Measurements from ENCODE around the gene OOEP.
"Not testable (repeated sequence)": the region's sequence is repeated elsewhere in the genome, so short reads cannot be mapped to it uniquely, and the experiment has no call there.

Gene OOEP

GRCh38 chr6:73369563-73369962 lies at the start of gene OOEP:
Gene OOEP (minus strand): TSS chr6:73369897. CDS start chr6:73369792, 105 bp downstream.
- no peak for DNase-seq (ENCODE audit: low read depth in 2 of 2)

- DNase-seq (ENCODE audit: low read depth in 2 of 2) = no peak
Observed at GRCh38 chr6:73418081-73418741, 48.5 kb upstream of the OOEP start.

DNA sequence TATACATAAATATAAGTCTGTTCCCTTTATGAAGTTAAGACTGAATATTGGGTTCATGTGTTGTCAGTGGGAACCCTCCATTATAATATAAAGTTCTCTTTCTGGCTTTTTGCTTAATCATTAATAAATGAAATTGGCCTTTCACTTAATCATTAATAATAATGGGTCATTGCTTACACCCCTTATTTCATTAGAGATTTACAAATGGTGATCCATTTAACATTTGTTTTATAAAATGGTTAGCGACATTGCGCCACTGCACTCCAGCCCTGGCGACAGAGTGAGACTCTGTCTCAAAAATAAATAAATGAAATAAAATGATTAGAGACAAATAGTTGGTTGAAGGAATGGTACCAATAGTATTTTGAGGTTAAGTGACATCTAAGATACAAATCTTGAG lies 43.4 kb upstream of the OOEP start:
- no peak for DNase-seq (ENCODE audit: low read depth in 2 of 2)

GRCh38 chr6:73409395-73409794 lies 39.7 kb upstream of the OOEP start:
- DNase-seq (ENCODE audit: low read depth in 2 of 2) = no peak

GRCh38 chr6:73400656-73401055 lies 31.0 kb upstream of the OOEP start:
- DNase-seq (ENCODE audit: low read depth in 2 of 2) = no peak

DNA sequence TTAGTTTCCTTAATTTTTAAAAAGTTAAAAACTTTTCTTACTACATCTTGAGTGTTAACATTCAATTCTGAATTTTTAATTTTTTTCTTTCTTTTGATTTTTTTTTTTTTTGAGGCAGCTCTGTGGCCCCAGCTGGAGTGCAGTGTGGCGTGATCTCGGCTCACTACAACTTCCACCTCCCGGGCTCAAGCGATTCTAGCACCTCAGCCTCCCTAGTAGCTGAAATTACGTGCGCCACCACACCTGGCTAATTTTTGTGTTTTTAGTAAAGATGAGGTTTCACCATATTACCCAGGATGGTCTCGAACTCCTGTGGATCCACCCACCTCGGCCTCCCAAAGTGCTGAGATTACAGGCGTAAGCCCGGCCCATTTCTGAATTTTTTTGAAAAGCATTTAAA lies 26.2 kb upstream of the OOEP start:
- DNase-seq (ENCODE audit: low read depth in 2 of 2) = no peak

DNA sequence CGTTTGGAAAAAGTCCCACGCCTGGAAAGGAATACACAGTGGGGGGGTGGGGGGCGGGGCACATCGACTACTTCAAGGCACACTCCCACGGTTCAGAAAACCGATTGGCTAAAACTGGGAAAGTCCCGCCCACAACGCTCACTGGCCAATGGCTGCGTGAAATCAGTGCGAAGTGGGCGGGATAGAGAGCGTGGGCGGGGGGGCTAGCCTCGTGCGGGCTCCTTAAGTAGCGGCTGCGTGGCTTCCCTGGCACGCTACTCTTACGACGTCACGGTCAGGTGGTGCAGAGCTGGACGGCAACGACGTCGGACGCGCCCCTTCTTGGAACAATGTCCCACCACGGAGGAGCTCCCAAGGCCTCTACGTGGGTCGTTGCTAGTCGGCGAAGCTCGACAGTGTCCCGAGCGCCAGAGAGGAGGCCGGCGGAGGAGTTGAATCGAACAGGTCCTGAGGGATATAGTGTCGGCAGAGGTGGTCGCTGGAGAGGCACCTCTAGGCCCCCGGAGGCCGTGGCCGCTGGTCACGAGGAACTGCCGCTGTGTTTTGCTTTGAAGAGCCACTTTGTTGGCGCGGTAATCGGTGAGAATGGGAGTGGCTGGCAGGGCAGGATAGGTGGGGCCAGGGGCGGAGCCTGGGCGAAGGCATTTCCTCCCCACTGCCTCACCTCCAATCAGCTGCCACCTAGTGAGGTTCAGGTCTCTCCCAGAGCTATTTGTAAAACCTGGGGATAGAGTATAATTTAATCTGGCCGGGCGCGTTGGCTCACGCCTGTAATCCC lies 25.1 kb upstream of the OOEP start, which contains the start of gene DDX43:
Gene DDX43, plus strand, starts transcription at position 252 of the 778 bp plus-strand sequence. Its CDS starts 78 bp downstream, at position 330.
- DNase-seq (ENCODE audit: low read depth in 2 of 2) = no peak

- no peak for DNase-seq (ENCODE audit: low read depth in 2 of 2)
Observed at GRCh38 chr6:73393278-73393677, 23.6 kb upstream of the OOEP start.

- not testable (repeated sequence) for DNase-seq (ENCODE audit: low read depth in 2 of 2)
Observed at GRCh38 chr6:73392188-73392587, 22.5 kb upstream of the OOEP start.

GRCh38 chr6:73391675-73392074 lies 22.0 kb upstream of the OOEP start:
- DNase-seq (ENCODE audit: low read depth in 2 of 2) = no peak

- DNase-seq (ENCODE audit: low read depth in 2 of 2) = no peak
Observed at GRCh38 chr6:73389854-73390253, 20.2 kb upstream of the OOEP start.

- DNase-seq (ENCODE audit: low read depth in 2 of 2) = peak; percentile 31 to 33
Observed at GRCh38 chr6:73388800-73389512, 19.3 kb upstream of the OOEP start.

GRCh38 chr6:73388433-73388799 lies 18.7 kb upstream of the OOEP start:
- DNase-seq (ENCODE audit: low read depth in 2 of 2) = no peak

DNA sequence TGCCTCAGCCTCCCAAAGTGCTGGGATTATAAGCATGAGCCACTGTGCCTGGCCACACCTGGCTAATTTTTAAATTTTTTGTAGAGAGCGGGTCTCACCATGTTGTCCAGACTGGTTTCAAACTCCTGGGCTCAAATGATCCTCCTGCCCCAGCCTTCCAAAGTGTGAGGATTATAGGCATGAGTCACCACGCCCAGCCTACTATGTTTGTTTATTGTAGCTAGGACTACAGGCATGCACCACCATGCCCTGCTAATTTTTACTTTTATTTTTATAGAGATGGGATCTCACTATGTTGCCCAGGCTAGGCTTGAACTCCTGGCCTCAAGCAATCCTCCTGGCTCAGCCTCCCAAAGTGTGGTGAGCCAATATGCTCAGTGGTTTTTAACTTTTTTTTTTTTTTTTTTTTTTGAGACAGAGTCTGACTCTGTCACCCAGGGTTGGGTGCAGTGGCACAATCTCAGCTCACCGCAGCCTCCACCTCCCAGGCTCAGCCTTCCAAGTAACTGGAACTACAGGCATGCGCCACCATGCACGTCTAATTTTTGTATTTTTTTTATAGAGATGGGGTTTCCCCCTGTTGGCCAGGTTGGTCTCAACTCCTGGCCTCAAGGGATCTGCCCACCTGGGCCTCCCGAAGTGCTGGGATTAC lies 12.9 kb upstream of the OOEP start:
- no peak for DNase-seq (ENCODE audit: low read depth in 2 of 2)

DNA sequence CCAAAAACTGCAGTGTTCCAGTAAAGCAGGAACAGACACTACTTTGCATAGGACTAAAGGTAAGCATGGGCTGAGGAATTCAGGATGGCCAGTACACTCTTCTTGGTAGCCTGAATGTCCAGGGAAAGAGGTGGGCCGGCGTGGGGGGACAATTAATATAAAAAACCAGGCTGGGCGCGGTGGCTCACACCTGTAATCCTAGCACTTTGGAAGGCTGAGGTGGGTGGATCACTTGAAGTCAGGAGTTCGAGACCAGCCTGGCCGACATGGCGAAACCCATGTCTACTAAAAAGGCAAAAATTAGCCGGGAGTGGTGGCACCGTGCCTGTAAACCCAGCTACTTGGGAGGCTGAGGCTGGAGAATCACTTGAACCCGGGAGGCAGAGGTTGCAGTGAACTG lies 11.8 kb upstream of the OOEP start:
- DNase-seq (ENCODE audit: low read depth in 2 of 2) = not testable (repeated sequence)

DNA sequence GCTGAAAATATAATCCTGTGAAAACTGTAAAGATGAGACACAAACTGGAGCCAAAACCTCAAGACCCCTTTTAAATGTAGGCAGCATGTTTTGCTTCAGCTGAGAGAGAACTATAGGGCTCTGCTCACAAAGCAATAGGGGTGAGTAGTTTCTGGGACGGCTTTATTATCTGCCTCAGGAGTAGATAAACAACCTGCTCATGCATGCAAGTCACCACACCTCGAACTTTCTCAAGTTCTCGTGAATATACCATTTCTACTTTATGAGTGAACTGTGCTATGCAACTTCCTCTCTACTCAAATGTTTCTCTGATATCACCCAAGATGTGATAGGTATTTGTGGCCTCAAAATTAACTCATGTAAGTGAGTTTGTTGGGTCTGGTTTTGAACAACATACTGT lies 7.5 kb upstream of the OOEP start:
- DNase-seq (ENCODE audit: low read depth in 2 of 2) = no peak

DNA sequence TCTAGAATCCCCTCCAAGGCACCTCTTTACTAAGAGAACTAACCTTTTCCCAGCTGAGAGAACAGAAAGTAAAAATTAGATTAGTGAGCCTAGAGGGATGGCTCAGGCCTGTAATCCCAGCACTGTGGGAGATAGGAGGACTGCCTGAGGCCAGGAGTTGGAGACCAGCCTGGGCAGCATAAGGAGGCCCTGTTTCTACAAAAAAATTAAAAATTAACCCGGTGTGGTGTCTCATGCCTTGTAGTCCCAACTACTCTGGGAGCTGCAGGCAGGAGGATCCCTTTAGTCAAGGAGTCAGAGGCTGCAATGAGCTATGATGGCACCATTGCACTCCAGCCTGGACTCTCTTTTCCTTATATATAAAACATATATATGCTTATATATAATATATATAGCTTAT lies 5.5 kb upstream of the OOEP start:
- no peak for DNase-seq (ENCODE audit: low read depth in 2 of 2)

- DNase-seq (ENCODE audit: low read depth in 2 of 2) = no peak
Observed at GRCh38 chr6:73372516-73372915, 2.8 kb upstream of the OOEP start.

DNA sequence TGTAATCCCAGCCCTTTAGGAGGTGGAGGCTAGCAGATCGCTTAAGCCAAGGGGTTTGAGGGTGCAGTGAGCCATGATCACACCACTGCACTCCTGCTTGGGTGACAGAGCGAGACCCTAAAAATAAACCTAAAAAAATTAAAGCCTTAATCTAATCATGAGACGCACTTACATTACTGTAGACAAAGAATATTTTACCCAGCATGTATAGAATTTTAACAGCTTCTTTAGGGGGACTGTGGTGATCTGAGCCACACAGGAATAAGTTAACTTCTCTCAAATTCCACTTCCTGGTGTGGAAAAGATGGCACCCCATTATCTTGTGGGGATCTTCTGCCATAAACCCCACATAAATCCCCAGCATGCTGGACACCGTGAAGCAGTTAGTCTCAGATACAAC lies 2.3 kb upstream of the OOEP start:
- no peak for DNase-seq (ENCODE audit: low read depth in 2 of 2)

GRCh38 chr6:73369157-73369556 lies 540 bp downstream of the OOEP start:
- DNase-seq (ENCODE audit: low read depth in 2 of 2) = no peak

DNA sequence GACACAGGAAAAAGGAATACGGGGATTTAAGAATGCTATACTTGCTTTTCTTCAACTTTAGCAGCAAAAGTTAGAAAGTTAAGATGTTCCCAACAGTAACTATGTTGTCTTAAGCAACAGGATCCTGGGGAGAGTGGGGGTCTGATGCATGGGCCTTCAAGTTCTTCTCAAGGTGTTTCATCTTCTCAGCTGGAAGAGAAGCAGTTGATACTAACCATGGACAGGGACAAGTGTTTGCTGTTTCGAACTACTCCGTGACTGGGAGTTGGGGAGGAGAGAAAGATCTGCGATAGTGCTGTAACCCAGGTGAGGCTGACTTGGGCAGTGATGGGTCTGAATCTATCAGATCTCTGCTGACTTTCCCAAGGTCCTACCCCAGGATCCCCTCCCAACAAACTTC lies 1.0 kb downstream of the OOEP start:
- no peak for DNase-seq (ENCODE audit: low read depth in 2 of 2)

DNA sequence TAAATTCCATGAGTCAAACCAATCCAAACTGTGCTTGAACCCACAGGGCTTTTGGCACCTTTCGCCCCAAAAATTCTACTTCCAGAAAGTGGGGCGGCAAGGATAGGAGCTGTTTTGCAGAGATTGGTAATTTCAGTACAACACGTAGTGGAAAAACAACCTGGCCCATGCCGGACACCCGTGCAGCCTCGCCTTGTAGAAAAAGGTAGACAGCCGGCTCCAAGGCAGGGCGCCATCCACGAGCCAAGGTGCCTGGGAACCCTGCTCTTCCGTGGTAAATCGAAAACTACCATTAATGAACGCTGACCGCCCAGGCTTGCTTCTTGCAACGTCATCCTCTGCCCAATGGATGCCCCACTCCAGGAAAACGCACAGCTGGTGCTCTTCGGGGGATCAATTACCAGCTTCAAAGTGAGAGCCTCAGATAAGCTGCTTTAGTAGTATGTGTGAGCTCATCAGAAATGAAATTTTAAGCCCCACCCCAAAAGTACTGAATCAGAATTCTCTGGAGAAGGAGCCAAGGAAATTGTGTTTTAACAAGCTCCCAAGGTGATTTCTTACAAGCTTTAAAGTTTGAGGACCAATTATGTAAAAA lies 1.8 kb downstream of the OOEP start:
- DNase-seq (ENCODE audit: low read depth in 2 of 2) = no peak

All from fibroblast of skin of left quadriceps (primary cell).